HFFc6 (cell line): Measurements from ENCODE around the gene ULK1. TPM values are rescaled to one million over a fixed set of nuclear protein-coding genes. Genes with fewer than 3 reads are reported as not detected.

Experiments used
- DNase-seq: peaks from one replicate; pipeline ENCODE4 v3.0.0-alpha.2; 2018
- H3K27ac Mint-ChIP-seq: 2 replicates; pipeline ENCODE4 v1.8.0; 2020; ENCODE audit warnings: mild to moderate bottlenecking, mixed read lengths
- H3K27me3 Mint-ChIP-seq: 2 replicates; pipeline ENCODE4 v1.8.0; 2021; ENCODE audit warnings: mild to moderate bottlenecking, moderate library complexity, mixed read lengths; ENCODE audit not compliant: insufficient read depth
- H3K36me3 Mint-ChIP-seq: 2 replicates; pipeline ENCODE4 v1.8.0; 2021; ENCODE audit warnings: low read depth, mixed read lengths
- H3K4me1 Mint-ChIP-seq: 2 replicates; pipeline ENCODE4 v1.8.0; 2020; ENCODE audit warnings: low read depth, mixed read lengths
- H3K4me3 Mint-ChIP-seq: 2 replicates; pipeline ENCODE4 v1.8.0; 2020; ENCODE audit warnings: mild to moderate bottlenecking, moderate library complexity, mixed read lengths
- H3K9me3 Mint-ChIP-seq: 2 replicates; pipeline ENCODE4 v1.8.0; 2020; ENCODE audit warnings: mild to moderate bottlenecking, mixed read lengths
- total RNA-seq, 6 experiments: library from RNA; stranded (reverse); fragmentation: NEBNext Ultra II Directional; extraction: Animal tissue kit (Norgen Biotek cat#: 25700); gene quantifications; 2 replicates in 1 of 6; 3 replicates in 5 of 6; pipeline ENCODE4 v1.2.3, GENCODE V29; 2021
- TF ChIP-seq, protein P1 (sequence below): fragments of 200-600 bp; sonication (generic); IDR thresholded peaks from 2 replicates; pipeline ENCODE4 v1.5.0; 2021; ENCODE audit warnings: antibody characterized with exemption, mild to moderate bottlenecking

The ULK1 gene
- total RNA-seq, 6 experiments from 2014 or later = 21.4 to 35.0 (median 25.5) TPM

DNA sequence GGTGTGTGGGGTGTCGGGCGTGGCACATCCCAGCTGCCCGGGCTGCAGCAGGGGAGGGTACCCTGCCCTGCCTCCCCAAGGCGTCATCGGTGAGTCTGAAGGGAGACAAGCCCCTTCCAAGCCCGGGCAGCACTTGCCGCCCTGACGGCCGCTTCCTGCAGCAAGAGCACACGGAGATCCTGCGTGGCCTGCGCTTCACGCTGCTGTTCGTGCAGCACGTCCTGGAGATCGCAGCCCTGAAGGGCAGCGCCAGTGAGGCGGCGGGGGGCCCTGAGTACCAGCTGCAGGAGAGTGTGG is 24.6 kb downstream of the ULK1 start:
- Mint-ChIP-seq H3K27me3 (no peaks in the 10 kb centered on the region; the same call in 1 of the 2 replicates), H3K4me3 (no peak overlapping the region), H3K9me3 (no peaks in the 10 kb centered on the region), H3K36me3 (no peaks in the 10 kb centered on the region), H3K4me1 (no peaks in the 10 kb centered on the region), H3K27ac (no peak overlapping the region)
- DNase-seq = no peak
- TF ChIP-seq, protein P1, sequence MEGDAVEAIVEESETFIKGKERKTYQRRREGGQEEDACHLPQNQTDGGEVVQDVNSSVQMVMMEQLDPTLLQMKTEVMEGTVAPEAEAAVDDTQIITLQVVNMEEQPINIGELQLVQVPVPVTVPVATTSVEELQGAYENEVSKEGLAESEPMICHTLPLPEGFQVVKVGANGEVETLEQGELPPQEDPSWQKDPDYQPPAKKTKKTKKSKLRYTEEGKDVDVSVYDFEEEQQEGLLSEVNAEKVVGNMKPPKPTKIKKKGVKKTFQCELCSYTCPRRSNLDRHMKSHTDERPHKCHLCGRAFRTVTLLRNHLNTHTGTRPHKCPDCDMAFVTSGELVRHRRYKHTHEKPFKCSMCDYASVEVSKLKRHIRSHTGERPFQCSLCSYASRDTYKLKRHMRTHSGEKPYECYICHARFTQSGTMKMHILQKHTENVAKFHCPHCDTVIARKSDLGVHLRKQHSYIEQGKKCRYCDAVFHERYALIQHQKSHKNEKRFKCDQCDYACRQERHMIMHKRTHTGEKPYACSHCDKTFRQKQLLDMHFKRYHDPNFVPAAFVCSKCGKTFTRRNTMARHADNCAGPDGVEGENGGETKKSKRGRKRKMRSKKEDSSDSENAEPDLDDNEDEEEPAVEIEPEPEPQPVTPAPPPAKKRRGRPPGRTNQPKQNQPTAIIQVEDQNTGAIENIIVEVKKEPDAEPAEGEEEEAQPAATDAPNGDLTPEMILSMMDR = no peak

DNA sequence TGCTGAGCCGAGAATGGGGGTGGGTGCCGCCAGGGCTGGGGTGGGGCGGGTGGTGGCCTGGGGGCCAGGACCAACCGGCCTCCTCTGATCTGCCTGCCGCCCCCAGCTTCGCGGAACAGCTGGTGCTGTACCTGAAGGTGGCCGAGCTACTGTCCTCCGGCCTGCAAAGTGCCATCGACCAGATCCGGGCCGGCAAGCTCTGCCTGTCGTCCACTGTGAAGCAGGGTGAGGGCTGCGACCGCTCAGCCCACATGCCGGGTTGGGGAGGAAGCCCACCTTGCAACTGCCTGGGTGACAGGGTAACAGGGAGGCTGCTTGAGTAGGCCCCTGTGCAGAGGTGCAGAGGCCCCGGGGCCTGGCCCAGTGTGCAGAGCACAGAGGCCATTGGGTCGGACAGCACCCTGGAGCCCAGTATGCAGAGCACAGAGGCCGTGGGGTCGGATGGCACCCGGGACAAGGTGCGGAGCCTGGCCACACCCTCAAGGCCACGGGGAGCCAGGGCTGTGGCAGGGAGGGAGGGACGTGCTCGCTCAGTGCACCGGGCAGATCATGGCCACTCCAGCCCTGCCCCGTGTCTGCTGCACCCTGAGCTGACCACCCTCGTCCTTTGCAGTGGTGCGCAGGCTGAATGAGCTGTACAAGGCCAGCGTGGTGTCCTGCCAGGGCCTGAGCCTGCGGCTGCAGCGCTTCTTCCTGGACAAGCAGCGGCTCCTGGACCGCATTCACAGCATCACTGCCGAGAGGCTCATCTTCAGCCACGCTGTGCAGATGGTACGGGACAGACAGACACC is 25.1 kb downstream of the ULK1 start:
- no peak overlapping the region for H3K27ac Mint-ChIP-seq
- DNase-seq = no peak
- no peaks in the 10 kb centered on the region for H3K36me3 Mint-ChIP-seq
- no peaks in the 10 kb centered on the region for H3K9me3 Mint-ChIP-seq
- H3K4me3 Mint-ChIP-seq = no peak overlapping the region
- TF ChIP-seq, protein P1 = no peak
- no peaks in the 10 kb centered on the region for H3K4me1 Mint-ChIP-seq
- H3K27me3 Mint-ChIP-seq = no peaks in the 10 kb centered on the region; the same call in 1 of the 2 replicates

GRCh38 chr12:131920157-131920508 is 25.7 kb downstream of the ULK1 start:
- H3K4me1 Mint-ChIP-seq = no peaks in the 10 kb centered on the region
- no peaks in the 10 kb centered on the region; the same call in 1 of the 2 replicates for H3K27me3 Mint-ChIP-seq
- no peaks in the 10 kb centered on the region for H3K36me3 Mint-ChIP-seq
- H3K9me3 Mint-ChIP-seq = no peaks in the 10 kb centered on the region
- TF ChIP-seq, protein P1 = no peak
- no peak overlapping the region for H3K4me3 Mint-ChIP-seq
- H3K27ac Mint-ChIP-seq = no peak overlapping the region
- no peak for DNase-seq

GRCh38 chr12:131920902-131921840 is 26.7 kb downstream of the ULK1 start:
- Mint-ChIP-seq H3K27ac (no peak overlapping the region), H3K36me3 (no peaks in the 10 kb centered on the region), H3K27me3 (no peaks in the 10 kb centered on the region; the same call in 1 of the 2 replicates), H3K4me1 (no peaks in the 10 kb centered on the region), H3K4me3 (no peak overlapping the region), H3K9me3 (no peaks in the 10 kb centered on the region)
- DNase-seq = no peak
- TF ChIP-seq, protein P1 = no peak

GRCh38 chr12:131921866-131922769 is 27.7 kb downstream of the ULK1 start:
- H3K4me1 Mint-ChIP-seq = no peaks in the 10 kb centered on the region
- no peaks in the 10 kb centered on the region for H3K36me3 Mint-ChIP-seq
- TF ChIP-seq, protein P1 = no peak
- H3K4me3 Mint-ChIP-seq = no peak overlapping the region
- no peaks in the 10 kb centered on the region; the same call in 1 of the 2 replicates for H3K27me3 Mint-ChIP-seq
- no peak overlapping the region for H3K27ac Mint-ChIP-seq
- H3K9me3 Mint-ChIP-seq = no peaks in the 10 kb centered on the region
- DNase-seq = no peak
